ENCODE data around the gene ATF6. TPM values are rescaled to one million over a fixed set of nuclear protein-coding genes. Genes with fewer than 3 reads are reported as not detected.

ATF6 gene
- total RNA-seq, 1 experiment from 2014 or later, result 20.9 TPM

DNA sequence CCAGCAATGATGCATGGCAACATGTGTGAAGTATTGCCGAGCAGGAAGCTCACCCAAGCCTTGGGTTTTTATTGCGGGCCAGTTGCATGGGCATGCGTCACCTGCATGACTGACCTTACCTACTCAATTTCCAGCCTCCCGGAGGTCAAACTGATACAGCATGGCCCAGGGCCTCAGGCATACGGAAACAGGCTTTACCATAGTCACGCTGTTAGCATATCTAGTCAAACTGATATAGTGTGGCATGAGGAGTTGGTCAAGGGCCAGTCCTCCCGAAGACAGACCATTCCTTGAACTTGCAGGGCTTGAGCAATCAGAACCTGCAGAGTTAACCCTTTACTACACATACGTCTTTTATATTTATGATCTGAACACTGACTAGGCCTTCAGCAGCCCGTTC, 22.9 kb upstream of the ATF6 start:
- TF ChIP-seq EZH2 (IDR thresholded peaks at IDR 0.05) (no peak), CEBPB (IDR thresholded peaks at IDR 0.05; ENCODE audit: low read depth) (no peak), FOSL1 (IDR thresholded peaks at IDR 0.05; ENCODE audit: low read depth) (no peak), SRF (IDR thresholded peaks at IDR 0.05; ENCODE audit: low read depth) (no peak), JUND (IDR thresholded peaks at IDR 0.05) (no peak), EGR1 (IDR thresholded peaks at IDR 0.05; ENCODE audit: low read depth) (no peak), CBX3 (IDR thresholded peaks at IDR 0.05; ENCODE audit: low read depth) (no peak), POLR2AphosphoS5 (IDR thresholded peaks at IDR 0.05; ENCODE audit: low read depth, low read length) (no peak), SP1 (IDR thresholded peaks at IDR 0.05; ENCODE audit: low read depth) (no peak), RAD21 (IDR thresholded peaks at IDR 0.05; ENCODE audit: low read depth) (no peak), EZH2phosphoT487 (IDR thresholded peaks at IDR 0.05; ENCODE audit: borderline replicate concordance) (no peak)
- TF ChIP-seq, protein P1, sequence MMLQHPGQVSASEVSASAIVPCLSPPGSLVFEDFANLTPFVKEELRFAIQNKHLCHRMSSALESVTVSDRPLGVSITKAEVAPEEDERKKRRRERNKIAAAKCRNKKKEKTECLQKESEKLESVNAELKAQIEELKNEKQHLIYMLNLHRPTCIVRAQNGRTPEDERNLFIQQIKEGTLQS (IDR thresholded peaks at IDR 0.05), result no peak
- TF ChIP-seq, protein P2, sequence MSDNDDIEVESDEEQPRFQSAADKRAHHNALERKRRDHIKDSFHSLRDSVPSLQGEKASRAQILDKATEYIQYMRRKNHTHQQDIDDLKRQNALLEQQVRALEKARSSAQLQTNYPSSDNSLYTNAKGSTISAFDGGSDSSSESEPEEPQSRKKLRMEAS (IDR thresholded peaks at IDR 0.05), result no peak
- TF ChIP-seq, protein P3, sequence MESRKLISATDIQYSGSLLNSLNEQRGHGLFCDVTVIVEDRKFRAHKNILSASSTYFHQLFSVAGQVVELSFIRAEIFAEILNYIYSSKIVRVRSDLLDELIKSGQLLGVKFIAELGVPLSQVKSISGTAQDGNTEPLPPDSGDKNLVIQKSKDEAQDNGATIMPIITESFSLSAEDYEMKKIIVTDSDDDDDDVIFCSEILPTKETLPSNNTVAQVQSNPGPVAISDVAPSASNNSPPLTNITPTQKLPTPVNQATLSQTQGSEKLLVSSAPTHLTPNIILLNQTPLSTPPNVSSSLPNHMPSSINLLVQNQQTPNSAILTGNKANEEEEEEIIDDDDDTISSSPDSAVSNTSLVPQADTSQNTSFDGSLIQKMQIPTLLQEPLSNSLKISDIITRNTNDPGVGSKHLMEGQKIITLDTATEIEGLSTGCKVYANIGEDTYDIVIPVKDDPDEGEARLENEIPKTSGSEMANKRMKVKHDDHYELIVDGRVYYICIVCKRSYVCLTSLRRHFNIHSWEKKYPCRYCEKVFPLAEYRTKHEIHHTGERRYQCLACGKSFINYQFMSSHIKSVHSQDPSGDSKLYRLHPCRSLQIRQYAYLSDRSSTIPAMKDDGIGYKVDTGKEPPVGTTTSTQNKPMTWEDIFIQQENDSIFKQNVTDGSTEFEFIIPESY (IDR thresholded peaks at IDR 0.05; ENCODE audit: extremely low read depth, insufficient replicate concordance, low read length), result no peak
- ChIA-PET POLR2A (no interaction called here), CTCF (interaction anchor here (1.4 kb wide), 2 partner anchors 95 to 294 kb away, joined by 3 to 6 read pairs; no protein-coding TSS in a partner anchor), RAD21 (ENCODE audit: low non-redundant PET in 1 of 2, low total read pairs in 2 of 2, uncharacterized antibody in 2 of 2, unreplicated experiment in 2 of 2) (no interaction called here)
- no TSS peak for BruUV-seq (replicated peaks)
- intact Hi-C loops (cut with micrococcal nuclease), result no loop called here
- no peak overlapping the region for H2AFZ ChIP-seq (ENCODE audit: low read depth, low read length, poor library complexity, severe bottlenecking)
- H3K79me2 ChIP-seq (ENCODE audit: insufficient read depth, low read length), result no peaks in the 10 kb centered on the region
- peaks cover 2 to 9% of the 10 kb centered on the region in 2 experiments; a peak in 1 of 4 replicates for H3K4me1 ChIP-seq (ENCODE audit: control insufficient read depth in 1 of 2, insufficient read depth in 2 of 2, low read length in 2 of 2)
- H3K4me2 ChIP-seq (ENCODE audit: low read length), result no peak overlapping the region
- no peak overlapping the region for H3K27ac ChIP-seq (ENCODE audit: low read depth, low read length)
- no peaks in the 10 kb centered on the region for H3K9me3 ChIP-seq (ENCODE audit: control insufficient read depth in 1 of 2, insufficient read depth in 1 of 2, low read depth in 1 of 2, low read length in 2 of 2)
- no peaks in the 10 kb centered on the region for H4K20me1 ChIP-seq (ENCODE audit: insufficient read depth)
- no peak overlapping the region for H3K9ac ChIP-seq (ENCODE audit: low read length)
- no peaks in the 10 kb centered on the region for H3K9me2 ChIP-seq (ENCODE audit: insufficient read depth)
- no peak overlapping the region for H3K4me3 ChIP-seq (replicated peaks in 1 of 2; ENCODE audit: low read depth in 1 of 2, low read length in 2 of 2)
- H3K36me3 ChIP-seq (ENCODE audit: control insufficient read depth in 1 of 2, insufficient read depth in 2 of 2, low read length in 2 of 2), result no peaks in the 10 kb centered on the region
- DNase-seq (ENCODE audit: low read depth, low spot score), result no peak
- ATAC-seq, result no peak
- H3K27me3 ChIP-seq (ENCODE audit: insufficient read depth, low read length), result no peaks in the 10 kb centered on the region

All from HCT116 (cell line).